Stimulated activated CD8-positive, alpha-beta memory T cell treated with anti-CD3 and anti-CD28 coated beads, Interleukin-7, amount 100 ng/mL, for 48 hours (primary cell): Measurements from ENCODE around the gene AKAP17A.
"Not testable (repeated sequence)": the region's sequence is repeated elsewhere in the genome, so short reads cannot be mapped to it uniquely, and the experiment has no call there.

ENCODE experiments used
- DNase-seq, 2 donors: peaks; one replicate each; pipeline ENCODE4 v3.0.0-alpha.2; 2020; ENCODE audit warnings: low read depth in 1 of 2; ENCODE audit errors: extremely low read depth in 1 of 2

Gene AKAP17A

GRCh38 chrX:1591102-1591862 is at the start of gene AKAP17A:
TSS of gene AKAP17A (plus strand) at chrX:1591604. CDS start at chrX:1593463, 1,859 bp downstream.
- DNase-seq, result peak; percentile 92 to 99

GRCh38 chrX:1542994-1543725 is 48.2 kb upstream of the AKAP17A start:
- no peak for DNase-seq

- DNase-seq, result no peak
Measured at GRCh38 chrX:1545776-1546408, 45.5 kb upstream of the AKAP17A start.

- DNase-seq, result no peak
Measured at GRCh38 chrX:1546691-1547251, 44.6 kb upstream of the AKAP17A start.

GRCh38 chrX:1551959-1552546 is 39.4 kb upstream of the AKAP17A start:
- no peak for DNase-seq

- no peak for DNase-seq
Measured at GRCh38 chrX:1554469-1555210, 36.8 kb upstream of the AKAP17A start.

- DNase-seq, result no peak
Measured at GRCh38 chrX:1555370-1555769, 36.0 kb upstream of the AKAP17A start.

- DNase-seq, result not testable (repeated sequence)
Measured at GRCh38 chrX:1557442-1557841, 34.0 kb upstream of the AKAP17A start.

- no peak for DNase-seq
Measured at GRCh38 chrX:1558761-1559468, 32.5 kb upstream of the AKAP17A start.

GRCh38 chrX:1561164-1561563 is 30.2 kb upstream of the AKAP17A start:
- no peak for DNase-seq

- not testable (repeated sequence) for DNase-seq
Measured at GRCh38 chrX:1564077-1564476, 27.3 kb upstream of the AKAP17A start.

GRCh38 chrX:1564750-1565683 is 26.4 kb upstream of the AKAP17A start:
- DNase-seq, result no peak

- DNase-seq, result not testable (repeated sequence)
Measured at GRCh38 chrX:1574181-1574580, 17.2 kb upstream of the AKAP17A start.

GRCh38 chrX:1576201-1576992 is 15.0 kb upstream of the AKAP17A start:
- no peak for DNase-seq

GRCh38 chrX:1577845-1578244 is 13.6 kb upstream of the AKAP17A start:
- no peak for DNase-seq

- no peak for DNase-seq
Measured at GRCh38 chrX:1578511-1579173, 12.8 kb upstream of the AKAP17A start.

- DNase-seq, result peak; percentile 45 to 75
Measured at GRCh38 chrX:1581132-1581531, 10.3 kb upstream of the AKAP17A start.
